GM20000 (cell line): ENCODE data around the gene NKIRAS2.

Source experiments
- DNase-seq: peaks from one replicate; pipeline ENCODE4 v3.0.0; 2012; ENCODE audit warnings: low spot score
- TF ChIP-seq, protein P1 (sequence below): IDR thresholded peaks from 2 replicates; pipeline ENCODE4 v1.5.1; 2012; ENCODE audit warnings: mild to moderate bottlenecking, control low read depth; ENCODE audit errors: extremely low read depth, missing control alignments

NKIRAS2 gene

DNA sequence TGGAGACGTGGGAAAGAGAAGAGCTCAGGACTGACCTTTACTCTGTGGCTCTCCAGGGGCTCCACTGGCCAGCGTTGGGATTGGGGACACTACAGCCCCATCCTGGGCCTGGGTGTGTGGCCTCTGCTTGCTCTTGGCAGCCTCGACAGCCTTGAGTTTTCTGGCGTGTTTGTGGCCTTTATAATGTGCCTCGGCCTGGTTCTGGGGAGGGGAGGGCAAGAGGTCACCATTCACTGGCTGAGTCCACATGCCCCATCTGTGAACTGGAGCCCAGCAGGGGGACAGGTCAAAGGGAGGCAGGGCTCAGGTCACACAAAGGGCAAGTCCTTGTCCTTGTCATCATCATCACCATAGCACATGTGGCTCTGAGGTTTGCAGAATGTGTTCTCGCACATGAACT is 11.7 kb downstream of the NKIRAS2 start:
- no peak for DNase-seq
- TF ChIP-seq, protein P1, sequence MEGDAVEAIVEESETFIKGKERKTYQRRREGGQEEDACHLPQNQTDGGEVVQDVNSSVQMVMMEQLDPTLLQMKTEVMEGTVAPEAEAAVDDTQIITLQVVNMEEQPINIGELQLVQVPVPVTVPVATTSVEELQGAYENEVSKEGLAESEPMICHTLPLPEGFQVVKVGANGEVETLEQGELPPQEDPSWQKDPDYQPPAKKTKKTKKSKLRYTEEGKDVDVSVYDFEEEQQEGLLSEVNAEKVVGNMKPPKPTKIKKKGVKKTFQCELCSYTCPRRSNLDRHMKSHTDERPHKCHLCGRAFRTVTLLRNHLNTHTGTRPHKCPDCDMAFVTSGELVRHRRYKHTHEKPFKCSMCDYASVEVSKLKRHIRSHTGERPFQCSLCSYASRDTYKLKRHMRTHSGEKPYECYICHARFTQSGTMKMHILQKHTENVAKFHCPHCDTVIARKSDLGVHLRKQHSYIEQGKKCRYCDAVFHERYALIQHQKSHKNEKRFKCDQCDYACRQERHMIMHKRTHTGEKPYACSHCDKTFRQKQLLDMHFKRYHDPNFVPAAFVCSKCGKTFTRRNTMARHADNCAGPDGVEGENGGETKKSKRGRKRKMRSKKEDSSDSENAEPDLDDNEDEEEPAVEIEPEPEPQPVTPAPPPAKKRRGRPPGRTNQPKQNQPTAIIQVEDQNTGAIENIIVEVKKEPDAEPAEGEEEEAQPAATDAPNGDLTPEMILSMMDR, result no peak

DNA sequence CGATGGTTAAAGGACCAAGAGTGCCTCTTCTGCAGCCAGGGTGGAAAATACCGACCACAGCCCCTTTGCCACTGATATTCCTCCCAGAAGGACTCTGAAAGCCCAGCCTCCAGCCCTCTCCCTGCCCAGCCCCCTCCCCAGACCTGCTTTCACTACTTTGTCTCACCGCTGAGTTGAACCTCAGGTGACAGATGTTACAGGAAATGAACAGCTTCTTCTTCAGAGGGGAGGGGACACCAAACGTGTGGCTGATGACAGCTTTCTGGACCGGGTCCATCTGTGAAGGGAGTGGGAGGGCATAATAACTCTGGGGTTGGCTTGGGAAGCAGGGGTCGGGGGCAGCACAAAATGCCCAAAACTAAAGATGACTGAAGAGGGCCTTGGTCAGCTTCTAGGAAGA is 14.2 kb downstream of the NKIRAS2 start:
- TF ChIP-seq, protein P1, result no peak
- DNase-seq, result peak; percentile 38

DNA sequence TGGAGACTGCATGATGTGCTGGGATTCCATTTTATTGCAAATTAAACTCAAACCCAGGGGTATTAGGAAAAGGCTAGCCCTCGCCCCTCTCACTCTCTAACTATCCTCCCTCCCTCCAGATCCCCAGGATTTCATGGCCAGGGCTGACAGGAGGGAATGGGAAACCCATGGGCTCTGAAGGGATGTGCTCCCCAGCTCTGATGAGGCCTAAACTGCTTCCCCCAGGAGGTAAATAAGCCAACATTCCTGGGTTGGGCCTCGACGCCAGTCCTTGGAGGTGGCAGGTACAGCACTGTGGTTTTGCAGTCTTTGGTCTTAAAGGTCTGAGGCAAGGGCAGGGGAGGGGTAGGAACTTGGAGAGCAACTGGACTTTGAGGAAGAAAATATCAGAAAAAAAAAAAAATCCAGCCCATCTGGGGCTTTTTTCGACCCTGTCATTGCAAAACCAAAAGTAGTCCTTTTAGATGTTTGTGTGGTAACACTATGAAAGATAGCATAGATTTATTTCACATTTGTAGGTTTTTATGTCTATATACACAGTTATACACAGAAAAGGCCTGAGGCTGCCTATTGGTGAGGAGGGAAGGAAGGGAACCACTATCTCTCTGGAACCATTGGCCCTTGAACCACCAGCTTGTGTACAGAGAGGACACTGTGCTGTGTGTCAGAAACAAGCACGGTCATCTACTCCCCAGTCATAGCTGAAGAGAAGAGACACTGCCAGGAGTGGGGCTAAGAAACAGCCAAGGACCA is 18.5 kb downstream of the NKIRAS2 start:
- TF ChIP-seq, protein P1, result no peak
- peak; percentile 82 for DNase-seq

DNA sequence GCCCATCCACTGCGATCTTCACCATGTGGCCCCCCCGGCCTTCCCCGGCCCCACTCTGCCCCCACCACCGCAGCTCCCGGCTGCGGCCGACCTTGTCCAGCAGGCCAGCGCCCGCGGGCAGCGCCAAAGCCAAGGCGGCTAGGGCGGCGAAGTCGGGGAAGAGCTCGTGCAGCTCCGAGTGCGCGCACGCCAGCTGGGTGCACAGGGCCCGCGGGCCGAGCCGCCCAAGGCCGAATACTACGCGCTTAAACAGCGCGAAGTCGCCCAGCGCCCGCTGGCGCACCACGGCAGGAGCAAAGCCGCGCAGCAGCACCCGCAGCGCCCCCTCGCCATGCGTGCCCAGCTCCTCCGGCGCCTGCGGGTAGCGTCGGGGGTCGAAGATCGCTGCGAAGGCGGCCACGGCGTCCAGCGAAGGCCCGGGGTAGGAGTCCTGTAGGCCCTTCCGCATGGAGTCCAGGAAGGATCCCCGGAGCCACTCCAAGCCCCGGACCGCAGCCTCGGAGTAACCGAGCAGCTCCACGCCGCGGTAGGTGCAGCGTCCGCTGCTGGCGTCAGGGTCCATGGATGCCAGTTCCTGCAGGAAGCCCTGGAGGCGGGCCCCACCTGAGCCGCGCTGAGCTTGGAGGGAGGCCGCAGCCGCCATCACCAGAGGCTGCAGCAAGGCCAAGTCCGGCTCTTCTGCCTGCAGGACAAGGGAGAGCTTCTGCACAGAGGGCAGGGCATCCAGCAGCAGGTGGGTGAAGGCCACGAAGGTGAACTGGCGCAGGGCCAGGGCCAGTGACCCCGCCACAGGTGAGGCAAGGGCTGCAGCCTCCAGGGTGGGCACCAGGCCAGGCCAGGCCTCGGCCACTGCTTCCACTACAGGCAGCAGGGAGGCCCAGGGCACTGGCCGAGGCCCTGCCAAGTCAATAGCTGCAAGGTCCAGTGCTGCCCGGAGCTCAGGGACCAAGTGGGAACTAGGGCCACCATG is 20.2 kb downstream of the NKIRAS2 start:
- TF ChIP-seq, protein P1, result no peak
- DNase-seq, result no peak

DNA sequence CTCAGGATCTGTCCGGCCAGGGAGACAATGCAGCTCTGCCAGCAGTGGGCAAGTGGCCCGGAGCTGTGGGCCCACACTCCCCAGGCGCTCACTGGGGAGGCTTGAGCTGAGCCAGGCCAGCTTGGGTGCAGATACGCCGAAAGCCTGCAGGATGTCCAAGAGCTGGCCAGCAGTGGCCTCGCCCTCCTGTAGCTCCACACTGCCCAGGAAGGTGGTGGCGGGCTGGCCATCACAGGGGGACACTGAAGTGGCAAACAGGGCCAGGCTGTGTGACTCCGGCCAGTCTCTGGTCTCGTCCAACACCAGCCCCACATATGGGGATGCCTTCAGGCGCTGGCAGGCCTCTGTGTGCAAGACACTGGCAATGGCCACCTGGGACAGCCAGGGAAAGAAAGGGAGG is 20.9 kb downstream of the NKIRAS2 start:
- DNase-seq, result no peak

DNA sequence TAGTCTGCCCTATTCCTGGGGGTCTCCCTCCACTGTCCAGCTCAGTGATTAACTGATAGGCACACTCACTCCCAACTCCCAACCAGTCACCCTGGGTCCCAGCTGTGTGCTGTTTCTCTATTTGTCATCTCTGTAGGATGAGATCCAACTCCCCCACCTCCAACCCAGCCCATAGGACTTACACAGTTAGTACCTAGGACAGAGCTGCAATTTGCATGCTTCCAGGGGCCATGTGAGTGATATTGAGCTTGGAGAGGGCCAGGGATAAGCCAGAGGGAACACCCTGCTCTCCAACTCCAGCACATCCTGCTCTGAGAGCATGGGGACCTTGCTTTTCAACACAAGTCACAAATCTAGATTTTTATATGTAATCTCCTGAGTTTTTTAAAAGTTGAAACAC is 21.7 kb downstream of the NKIRAS2 start:
- DNase-seq, result no peak
- TF ChIP-seq, protein P1, result no peak

More for the DNA sequence above, 20.9 kb downstream of the NKIRAS2 start:
- TF ChIP-seq, protein P1, result no peak
